Thyroid gland (tissue), 4 donors: ENCODE results near the gene PBX1. TPM values are rescaled to one million over a fixed set of nuclear protein-coding genes. Genes with fewer than 3 reads are reported as not detected.

Experiments
- DNase-seq, 2 donors: peaks; one replicate each; pipeline ENCODE4 v3.0.0-alpha.2; 2019
- H3K27ac ChIP-seq, 3 donors: fragments of 200-600 bp; sonication (generic); 1 replicate in 2 of 3; 2 replicates in 1 of 3; pipeline ENCODE4 v1.5.1; 2016 to 2019; ENCODE audit warnings: mild to moderate bottlenecking in 1 of 3, moderate library complexity in 1 of 3
- H3K27me3 ChIP-seq: fragments of 200-600 bp; sonication (generic); one replicate; pipeline ENCODE4 v1.5.1; 2019
- H3K36me3 ChIP-seq, 2 donors: fragments of 200-600 bp; sonication (generic); one replicate each; pipeline ENCODE4 v1.5.1; 2016 to 2019
- H3K4me1 ChIP-seq, 2 donors: fragments of 200-600 bp; sonication (generic); one replicate each; pipeline ENCODE4 v1.5.1; 2017 to 2019
- H3K4me3 ChIP-seq, 3 donors: fragments of 200-600 bp; sonication (generic); replicated peaks in 1 of 3; 1 replicate in 2 of 3; 2 replicates in 1 of 3; pipeline ENCODE4 v1.5.1; 2016; ENCODE audit warnings: mild to moderate bottlenecking in 1 of 3
- H3K9me3 ChIP-seq: fragments of 200-600 bp; sonication (generic); one replicate; pipeline ENCODE4 v1.5.1; 2017
- POLR2A ChIP-seq, 2 donors: fragments of 450-650 bp; IDR thresholded peaks; one replicate each; pipeline ENCODE4 v1.6.1; 2017; ENCODE audit warnings: antibody characterized with exemption in 2 of 2, mild to moderate bottlenecking in 2 of 2, moderate library complexity in 1 of 2
- WGBS, 2 donors: methylation state at CpG; one replicate each; pipeline ENCODE4 v1.1.5; 2017; 5-methylcytosine and 5-hydroxymethylcytosine counted together
- intact Hi-C: fragments of 100-400 bp; cut with DNase I; formaldehyde crosslinking; loops from one replicate; pipeline ENCODE4 v1.15.1; 2023
- total RNA-seq, 4 donors: library from RNA; depleted of rRNA; stranded (reverse); fragments of >200 nt; gene quantifications; one replicate each; pipeline ENCODE4 v1.2.3, GENCODE V29; 2016
- TF ChIP-seq, protein P1 (sequence below), 6 experiments: fragments of 200-600 bp in 3 of 6; fragments of 450-650 bp in 3 of 6; sonication (generic) in 3 of 6; IDR thresholded peaks; one replicate each; pipeline ENCODE4 v1.5.1; 2016 to 2019; ENCODE audit warnings: antibody characterized with exemption in 6 of 6, mild to moderate bottlenecking in 2 of 6, inconsistent platforms in 1 of 6, moderate library complexity in 1 of 6

The PBX1 gene
- total RNA-seq, 4 donors from 2014 or later = 79.0 to 159 (median 102) TPM

- no peaks in the 10 kb centered on the region for H3K9me3 ChIP-seq
- TF ChIP-seq, protein P1, sequence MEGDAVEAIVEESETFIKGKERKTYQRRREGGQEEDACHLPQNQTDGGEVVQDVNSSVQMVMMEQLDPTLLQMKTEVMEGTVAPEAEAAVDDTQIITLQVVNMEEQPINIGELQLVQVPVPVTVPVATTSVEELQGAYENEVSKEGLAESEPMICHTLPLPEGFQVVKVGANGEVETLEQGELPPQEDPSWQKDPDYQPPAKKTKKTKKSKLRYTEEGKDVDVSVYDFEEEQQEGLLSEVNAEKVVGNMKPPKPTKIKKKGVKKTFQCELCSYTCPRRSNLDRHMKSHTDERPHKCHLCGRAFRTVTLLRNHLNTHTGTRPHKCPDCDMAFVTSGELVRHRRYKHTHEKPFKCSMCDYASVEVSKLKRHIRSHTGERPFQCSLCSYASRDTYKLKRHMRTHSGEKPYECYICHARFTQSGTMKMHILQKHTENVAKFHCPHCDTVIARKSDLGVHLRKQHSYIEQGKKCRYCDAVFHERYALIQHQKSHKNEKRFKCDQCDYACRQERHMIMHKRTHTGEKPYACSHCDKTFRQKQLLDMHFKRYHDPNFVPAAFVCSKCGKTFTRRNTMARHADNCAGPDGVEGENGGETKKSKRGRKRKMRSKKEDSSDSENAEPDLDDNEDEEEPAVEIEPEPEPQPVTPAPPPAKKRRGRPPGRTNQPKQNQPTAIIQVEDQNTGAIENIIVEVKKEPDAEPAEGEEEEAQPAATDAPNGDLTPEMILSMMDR (IDR thresholded peaks at IDR 0.05) = no peak
- no peak for TF ChIP-seq POLR2A (IDR thresholded peaks at IDR 0.05)
- WGBS, 2 donors = 49 to 50% methylated on average over 3 of the region's 3 CpGs
- H3K27ac ChIP-seq = peak overlapping the region; percentile 70 to 92 (median 83)
- no peak for DNase-seq
- H3K36me3 ChIP-seq = no peaks in the 10 kb centered on the region
- H3K27me3 ChIP-seq = no peaks in the 10 kb centered on the region
- H3K4me3 ChIP-seq = no peak overlapping the region
- H3K4me1 ChIP-seq = peaks cover 52 to 68% of the 10 kb centered on the region in 2 donors
- intact Hi-C loops = no loop called here
These were observed 18.3 kb downstream of the PBX1 start for GRCh38 chr1:164577291-164577690.

GRCh38 chr1:164578479-164579200 is 19.7 kb downstream of the PBX1 start:
- TF ChIP-seq POLR2A (IDR thresholded peaks at IDR 0.05) = no peak
- TF ChIP-seq, protein P1 (IDR thresholded peaks at IDR 0.05) = no peak
- intact Hi-C loops = no loop called here
- no peaks in the 10 kb centered on the region for H3K9me3 ChIP-seq
- H3K4me3 ChIP-seq = no peak overlapping the region
- H3K4me1 ChIP-seq = peaks cover 49 to 61% of the 10 kb centered on the region in 2 donors
- 49 to 54% methylated on average over 4 of the region's 4 CpGs for WGBS, 2 donors
- no peaks in the 10 kb centered on the region for H3K27me3 ChIP-seq
- peak; percentile 42 for DNase-seq
- H3K36me3 ChIP-seq = no peaks in the 10 kb centered on the region
- H3K27ac ChIP-seq = peak overlapping the region; percentile 54 to 92 (median 83)

- Histone ChIP-seq H3K27ac (peak overlapping the region in 2 of 3 donors; percentile 54 to 92), H3K36me3 (no peaks in the 10 kb centered on the region), H3K4me1 (peaks cover 44 to 54% of the 10 kb centered on the region in 2 donors), H3K27me3 (no peaks in the 10 kb centered on the region), H3K4me3 (no peak overlapping the region), H3K9me3 (no peaks in the 10 kb centered on the region)
- DNase-seq = no peak
- intact Hi-C loops = no loop called here
- WGBS, 2 donors = 79 to 84% methylated on average over 4 of the region's 4 CpGs
- TF ChIP-seq POLR2A (IDR thresholded peaks at IDR 0.05) = no peak
- TF ChIP-seq, protein P1 (IDR thresholded peaks at IDR 0.05) = no peak
These were observed 20.4 kb downstream of the PBX1 start for GRCh38 chr1:164579381-164579780.

DNA sequence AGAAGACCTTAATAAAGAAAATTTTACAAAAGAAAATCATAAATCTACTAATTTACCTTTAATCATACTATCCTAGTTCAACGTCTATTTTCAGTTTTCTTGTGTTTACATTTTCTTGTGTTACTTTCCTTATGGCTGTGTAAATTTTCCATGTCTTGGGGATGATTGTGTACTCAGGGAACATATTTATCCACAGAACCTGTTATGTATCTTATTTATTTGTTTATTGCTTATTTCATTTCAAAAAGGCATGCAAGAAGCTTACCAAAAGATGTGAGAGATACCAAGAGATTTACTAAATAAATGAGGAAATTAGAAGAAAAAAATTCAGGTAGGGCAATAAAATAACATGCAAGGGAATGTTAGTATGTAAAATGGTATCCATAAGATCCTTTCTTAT is 22.8 kb downstream of the PBX1 start:
- Histone ChIP-seq H3K27me3 (no peaks in the 10 kb centered on the region), H3K4me3 (no peak overlapping the region), H3K4me1 (peaks cover 31 to 40% of the 10 kb centered on the region in 2 donors), H3K36me3 (no peaks in the 10 kb centered on the region), H3K27ac (no peak overlapping the region), H3K9me3 (no peaks in the 10 kb centered on the region)
- 90 to 93% methylated on average over 1 of the region's 1 CpG for WGBS, 2 donors
- intact Hi-C loops = no loop called here
- DNase-seq = no peak
- no peak for TF ChIP-seq POLR2A (IDR thresholded peaks at IDR 0.05)
- TF ChIP-seq, protein P1 (IDR thresholded peaks at IDR 0.05) = no peak

DNA sequence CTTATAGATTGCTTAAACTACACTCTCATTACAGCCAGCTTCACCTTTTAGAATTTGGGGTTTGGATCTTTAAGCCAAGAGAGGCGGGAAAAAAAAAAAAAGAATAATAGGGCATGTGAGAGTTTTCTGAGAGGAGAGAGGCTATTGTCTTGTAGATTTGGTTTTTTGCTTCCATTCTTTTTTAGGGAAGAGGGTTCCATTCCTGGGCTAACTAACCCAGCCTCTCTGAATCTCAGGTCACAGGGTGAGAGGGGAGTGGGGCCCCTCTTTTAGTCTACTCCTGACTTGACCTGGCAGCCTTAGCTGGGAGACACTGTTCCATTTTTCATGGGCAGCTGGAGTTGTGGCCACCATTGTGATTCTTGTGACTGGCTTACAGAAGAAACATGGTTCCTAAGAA is 24.2 kb downstream of the PBX1 start:
- no peak overlapping the region for H3K4me3 ChIP-seq
- H3K27ac ChIP-seq = no peak overlapping the region
- no peak for TF ChIP-seq POLR2A (IDR thresholded peaks at IDR 0.05)
- TF ChIP-seq, protein P1 (IDR thresholded peaks at IDR 0.05) = no peak
- WGBS, 2 donors = 95 to 100% methylated on average over 1 of the region's 1 CpG
- intact Hi-C loops = no loop called here
- H3K4me1 ChIP-seq = peaks cover 25 to 35% of the 10 kb centered on the region in 2 donors
- no peaks in the 10 kb centered on the region for H3K36me3 ChIP-seq
- no peaks in the 10 kb centered on the region for H3K27me3 ChIP-seq
- H3K9me3 ChIP-seq = no peaks in the 10 kb centered on the region
- no peak for DNase-seq
